GM20000 (cell line): Measurements from ENCODE around the gene CCDC74B.
"Not testable (repeated sequence)": the region's sequence is repeated elsewhere in the genome, so short reads cannot be mapped to it uniquely, and the experiment has no call there.

Experiments
- DNase-seq: peaks from one replicate; pipeline ENCODE4 v3.0.0; 2012; ENCODE audit warnings: low spot score
- CTCF ChIP-seq: IDR thresholded peaks from 2 replicates; pipeline ENCODE4 v1.5.1; 2012; ENCODE audit warnings: mild to moderate bottlenecking, control low read depth; ENCODE audit errors: extremely low read depth, missing control alignments

The CCDC74B gene

GRCh38 chr2:130141645-130142370 is 3.1 kb downstream of the CCDC74B start:
- not testable (repeated sequence) for DNase-seq

DNA sequence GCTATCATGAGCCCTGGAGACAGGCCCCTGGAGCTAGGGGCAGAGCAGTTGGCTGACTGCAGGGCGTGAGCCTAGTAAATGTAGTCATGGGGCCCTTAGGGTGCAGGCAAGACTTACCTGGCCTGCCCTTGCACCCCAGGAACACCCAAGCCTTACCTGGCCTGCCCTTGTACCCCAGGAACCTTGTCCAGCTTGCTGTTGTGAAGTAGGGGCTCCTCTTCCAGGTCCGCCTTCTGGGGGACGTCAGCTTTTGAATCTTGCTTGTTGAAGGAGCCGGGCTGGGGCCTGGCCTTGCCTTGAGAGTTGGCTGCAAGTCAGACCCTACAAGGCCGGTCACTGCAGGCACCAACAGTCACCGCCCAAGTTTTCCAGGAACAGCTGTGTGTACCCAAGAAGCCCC is 3.9 kb downstream of the CCDC74B start:
- not testable (repeated sequence) for DNase-seq

- not testable (repeated sequence) for DNase-seq
Measured at GRCh38 chr2:130140516-130140915, 4.4 kb downstream of the CCDC74B start.

DNA sequence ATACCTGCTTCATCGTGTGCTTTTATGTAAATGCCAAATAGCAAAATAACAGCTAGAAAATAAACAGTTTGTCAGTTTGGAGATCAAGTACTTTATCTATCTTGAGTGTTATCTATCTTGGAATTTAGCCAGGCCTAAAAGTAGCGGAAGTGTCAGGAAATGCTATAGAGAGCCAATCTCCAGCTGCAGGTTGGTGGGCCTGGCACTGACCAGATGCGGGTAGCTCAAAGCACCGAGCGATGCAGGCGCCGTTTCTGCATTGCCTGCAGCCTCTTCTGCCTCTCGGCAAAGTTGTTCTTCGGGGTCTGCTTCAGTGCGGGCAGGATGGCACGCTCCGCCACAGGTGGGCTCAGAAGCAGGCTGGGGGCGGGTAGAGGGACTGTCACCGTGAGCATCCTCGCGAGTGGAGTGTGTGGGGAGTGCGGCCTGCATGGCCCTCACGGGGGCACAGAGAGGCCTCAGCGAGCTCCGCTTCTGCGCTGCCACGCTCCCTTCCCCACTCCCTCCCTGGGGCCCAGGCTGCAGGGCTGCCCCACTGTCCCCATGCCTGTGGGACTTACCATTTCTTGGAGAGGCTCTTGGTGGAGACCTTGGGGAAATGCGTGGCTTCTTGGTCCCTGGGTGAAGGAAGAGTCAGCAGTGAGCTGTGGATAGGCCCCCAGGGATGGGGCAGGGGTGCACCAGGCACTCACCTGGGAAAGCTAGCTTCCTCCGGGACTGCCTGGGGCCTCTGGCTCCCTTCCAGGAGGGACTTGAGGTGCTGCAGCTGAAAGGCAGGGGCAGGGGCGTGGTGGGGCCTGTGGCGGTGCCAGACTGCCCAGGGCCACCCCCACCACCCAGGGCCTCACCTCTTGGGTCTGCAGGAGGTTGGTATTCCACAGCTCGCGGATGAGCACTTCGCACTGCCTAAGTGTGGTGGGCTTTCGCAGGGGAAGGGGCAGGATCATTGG is 5.3 kb downstream of the CCDC74B start:
- DNase-seq: not testable (repeated sequence)

GRCh38 chr2:130138841-130139251 is 6.1 kb downstream of the CCDC74B start:
- not testable (repeated sequence) for DNase-seq

DNA sequence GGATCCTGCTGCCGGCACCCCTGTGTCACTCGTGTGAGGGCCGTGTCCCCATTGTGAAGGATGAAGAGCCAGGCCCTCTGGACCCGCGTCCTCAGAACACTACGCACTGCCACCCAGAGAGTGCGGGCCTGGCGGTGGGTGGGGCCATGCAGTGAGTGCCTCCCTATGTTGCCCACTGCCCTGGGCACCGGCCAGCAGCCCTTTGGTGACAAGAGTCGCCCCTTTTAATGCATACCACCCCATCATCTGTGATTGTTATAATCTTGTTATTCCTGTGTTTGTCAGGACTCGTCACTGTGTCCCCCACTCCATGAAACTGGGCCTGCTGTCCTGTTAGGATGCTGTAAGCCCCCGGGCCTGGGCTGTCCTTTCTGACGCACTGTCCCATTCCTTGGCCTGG is 6.6 kb downstream of the CCDC74B start:
- not testable (repeated sequence) for DNase-seq

DNA sequence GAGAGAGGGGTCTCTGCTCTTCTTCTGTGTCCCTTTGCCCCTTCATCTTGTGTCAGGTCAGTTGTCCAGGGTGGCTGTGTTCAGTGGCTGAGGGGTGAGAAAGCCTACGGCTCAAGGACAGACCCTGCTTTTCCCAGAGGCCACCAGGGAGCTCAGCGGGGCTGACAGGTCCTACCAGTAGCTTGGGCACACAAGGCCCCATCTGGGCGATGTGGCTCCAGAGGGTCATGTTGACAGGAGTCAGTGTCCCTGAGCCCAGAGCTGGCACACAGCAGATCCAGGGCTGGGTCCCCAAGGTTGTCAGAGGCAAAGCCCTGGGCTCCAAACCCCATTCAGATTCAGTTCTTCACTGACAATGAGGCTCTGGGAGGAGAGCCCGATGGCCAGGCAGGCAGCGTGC is 7.8 kb downstream of the CCDC74B start:
- DNase-seq: not testable (repeated sequence)

DNA sequence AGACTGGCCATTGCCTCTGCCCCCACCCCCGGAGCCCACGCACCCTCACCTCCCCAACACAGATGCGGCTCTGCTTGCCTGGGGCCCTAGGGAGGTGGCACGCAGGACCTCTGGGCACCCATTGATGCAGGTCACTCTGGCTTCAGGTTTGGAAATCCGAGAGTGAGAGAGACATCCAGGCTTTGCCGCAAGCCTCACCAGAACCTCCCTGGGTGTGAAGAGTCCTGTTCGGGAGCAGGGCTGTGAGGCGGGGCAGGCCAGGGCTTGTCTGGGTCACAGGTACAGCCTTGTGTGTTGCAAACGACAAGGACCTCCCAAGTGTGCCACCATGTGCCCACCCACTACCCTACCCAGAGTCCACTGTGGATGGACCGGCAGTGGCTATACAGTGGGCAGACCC is 8.4 kb downstream of the CCDC74B start:
- not testable (repeated sequence) for DNase-seq

- no peak for DNase-seq
- no peak for TF ChIP-seq CTCF
Measured at GRCh38 chr2:130135692-130136541, 9.0 kb downstream of the CCDC74B start.

DNA sequence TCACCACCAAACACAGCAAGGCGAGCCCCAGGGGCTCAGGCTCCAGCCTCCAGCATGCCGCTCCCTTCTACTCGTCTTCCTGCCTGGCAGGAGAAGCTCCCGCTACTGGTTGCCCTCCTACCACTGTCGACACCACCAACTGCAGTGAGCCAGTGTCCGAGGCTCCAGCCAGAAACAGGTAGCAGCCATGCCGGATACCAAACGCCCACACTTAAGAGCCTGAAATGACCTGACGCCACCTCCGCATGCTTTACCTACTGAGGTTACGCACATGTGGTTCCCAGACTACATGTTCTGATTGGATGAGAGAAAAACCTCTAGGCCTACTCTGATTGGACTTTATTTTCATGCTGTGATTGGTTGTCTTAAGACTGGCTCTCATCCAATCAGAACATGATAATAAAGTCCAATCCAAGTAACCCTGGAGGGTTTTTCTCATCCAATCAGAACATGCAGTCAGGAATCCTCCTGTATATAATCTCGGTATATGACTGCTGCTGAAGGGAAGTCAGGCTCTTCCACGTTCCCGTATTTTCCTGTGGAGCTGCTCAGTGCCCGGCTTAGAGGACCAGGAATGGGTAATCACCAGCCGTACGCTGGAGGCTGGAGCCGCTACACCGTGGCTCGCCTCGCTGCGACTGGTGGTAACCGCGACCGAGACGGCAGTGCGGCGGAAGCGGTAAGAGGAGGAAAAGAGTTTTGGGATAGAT is 15.6 kb downstream of the CCDC74B start, which contains the start of gene POTEF:
Gene POTEF (minus strand): TSS at position 103 of the 710 bp plus-strand sequence. CDS start 8,707 bp downstream, outside the sequence.
- DNase-seq: not testable (repeated sequence)

DNA sequence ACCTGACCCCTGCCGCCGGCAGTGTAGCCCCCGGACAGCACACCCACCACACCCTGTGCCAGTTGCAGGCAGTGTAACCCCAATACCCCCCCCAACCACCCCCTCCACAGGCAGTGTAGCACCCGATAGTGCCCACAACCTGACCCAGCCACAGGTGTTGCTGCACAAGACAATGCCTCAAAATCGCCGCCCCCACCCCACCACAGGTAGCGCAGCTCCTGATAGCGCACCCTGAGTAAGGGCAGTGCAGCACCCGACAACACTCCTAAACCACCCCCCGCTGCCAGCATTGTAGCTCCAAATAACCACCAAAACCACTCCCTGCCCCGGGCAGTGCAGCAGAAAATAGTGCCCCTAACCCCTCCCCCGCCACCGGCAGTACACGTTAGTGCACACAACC is 16.4 kb downstream of the CCDC74B start:
- DNase-seq: not testable (repeated sequence)

GRCh38 chr2:130127726-130128125 is 17.2 kb downstream of the CCDC74B start:
- DNase-seq: not testable (repeated sequence)

- DNase-seq: not testable (repeated sequence)
Measured at GRCh38 chr2:130120924-130121323, 24.0 kb downstream of the CCDC74B start.

DNA sequence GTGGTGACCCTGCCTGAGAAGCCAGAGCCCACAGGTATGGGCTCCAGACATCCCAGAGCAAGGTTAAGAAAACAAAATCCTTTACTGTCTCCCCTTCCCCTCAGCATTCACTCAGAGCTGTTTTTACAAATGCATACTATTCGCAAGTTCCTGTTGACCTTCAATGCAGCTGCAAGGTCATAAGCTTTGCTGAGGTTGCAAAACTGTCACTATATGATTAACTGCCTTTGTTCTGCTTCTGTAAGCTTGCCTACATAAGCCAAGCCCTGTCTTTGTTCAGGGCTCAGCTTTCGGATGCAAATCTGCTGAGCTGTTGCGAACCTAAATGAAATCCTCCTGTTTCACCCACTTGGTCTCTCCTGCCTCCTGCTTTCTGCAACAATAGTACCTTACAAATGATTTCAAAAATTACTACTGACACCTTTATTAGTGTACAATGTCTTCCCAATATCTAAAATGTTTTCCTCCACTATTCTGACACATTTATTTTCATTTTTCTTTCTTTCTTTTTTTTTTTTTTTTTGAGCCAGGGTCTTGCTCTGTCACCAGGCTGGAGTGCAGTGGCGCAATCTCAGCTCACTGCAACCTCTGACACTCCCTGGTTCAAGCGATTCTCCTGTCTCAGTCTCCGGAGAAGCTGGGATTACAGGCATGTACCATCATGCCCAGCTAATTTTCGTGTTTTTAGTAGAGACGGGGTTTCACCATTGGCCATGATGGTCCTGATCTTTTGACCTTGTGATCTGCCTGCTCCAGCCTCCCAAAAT is 42.1 kb downstream of the CCDC74B start:
- DNase-seq: not testable (repeated sequence)
